HL-60 (cell line): ENCODE data around the gene LRRC4B.

Experiments
- GABPA ChIP-seq: IDR thresholded peaks from 2 replicates; pipeline ENCODE4 v1.6.1; 2012; ENCODE audit warnings: low read depth
- POLR2AphosphoS5 ChIP-seq: IDR thresholded peaks from 2 replicates; pipeline ENCODE4 v1.6.1; 2012; ENCODE audit warnings: low read depth
- REST ChIP-seq: IDR thresholded peaks from 2 replicates; pipeline ENCODE4 v1.6.1; 2012; ENCODE audit warnings: low read depth; ENCODE audit not compliant: insufficient replicate concordance
- TF ChIP-seq, protein P1 (sequence below): IDR thresholded peaks from one replicate; pipeline ENCODE4 v1.5.1; 2011; ENCODE audit warnings: low read length, control low read depth, inconsistent platforms; ENCODE audit not compliant: insufficient read depth

DNA sequence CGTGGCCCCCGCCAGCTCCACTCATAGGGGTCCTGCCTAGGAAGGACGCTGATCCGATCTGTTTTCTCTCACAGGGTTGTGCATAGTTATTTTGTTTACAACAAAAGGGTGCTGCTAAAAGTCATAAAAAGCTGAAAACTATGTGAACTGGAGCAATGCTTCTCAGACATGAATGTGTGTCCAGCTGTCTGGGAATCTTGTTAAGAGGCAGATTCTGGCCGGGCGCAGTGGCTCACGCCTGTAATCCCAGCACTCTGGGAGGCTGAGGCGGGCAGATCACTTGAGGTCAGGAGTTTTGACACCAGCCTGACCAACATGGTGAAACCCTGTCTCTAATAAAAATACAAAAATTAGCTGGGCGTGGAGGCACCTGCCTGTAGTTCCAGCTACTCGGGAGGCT, 8.6 kb downstream of the LRRC4B start:
- no peak for TF ChIP-seq POLR2AphosphoS5
- TF ChIP-seq REST, result no peak
- TF ChIP-seq, protein P1, sequence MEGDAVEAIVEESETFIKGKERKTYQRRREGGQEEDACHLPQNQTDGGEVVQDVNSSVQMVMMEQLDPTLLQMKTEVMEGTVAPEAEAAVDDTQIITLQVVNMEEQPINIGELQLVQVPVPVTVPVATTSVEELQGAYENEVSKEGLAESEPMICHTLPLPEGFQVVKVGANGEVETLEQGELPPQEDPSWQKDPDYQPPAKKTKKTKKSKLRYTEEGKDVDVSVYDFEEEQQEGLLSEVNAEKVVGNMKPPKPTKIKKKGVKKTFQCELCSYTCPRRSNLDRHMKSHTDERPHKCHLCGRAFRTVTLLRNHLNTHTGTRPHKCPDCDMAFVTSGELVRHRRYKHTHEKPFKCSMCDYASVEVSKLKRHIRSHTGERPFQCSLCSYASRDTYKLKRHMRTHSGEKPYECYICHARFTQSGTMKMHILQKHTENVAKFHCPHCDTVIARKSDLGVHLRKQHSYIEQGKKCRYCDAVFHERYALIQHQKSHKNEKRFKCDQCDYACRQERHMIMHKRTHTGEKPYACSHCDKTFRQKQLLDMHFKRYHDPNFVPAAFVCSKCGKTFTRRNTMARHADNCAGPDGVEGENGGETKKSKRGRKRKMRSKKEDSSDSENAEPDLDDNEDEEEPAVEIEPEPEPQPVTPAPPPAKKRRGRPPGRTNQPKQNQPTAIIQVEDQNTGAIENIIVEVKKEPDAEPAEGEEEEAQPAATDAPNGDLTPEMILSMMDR, result no peak
- TF ChIP-seq GABPA, result no peak
